ENCODE measurements around the gene MDGA2. TPM values are rescaled to one million over a fixed set of nuclear protein-coding genes. Genes with fewer than 3 reads are reported as not detected.

Gene MDGA2
- total RNA-seq, 1 experiment from 2014 or later: not detected

DNA sequence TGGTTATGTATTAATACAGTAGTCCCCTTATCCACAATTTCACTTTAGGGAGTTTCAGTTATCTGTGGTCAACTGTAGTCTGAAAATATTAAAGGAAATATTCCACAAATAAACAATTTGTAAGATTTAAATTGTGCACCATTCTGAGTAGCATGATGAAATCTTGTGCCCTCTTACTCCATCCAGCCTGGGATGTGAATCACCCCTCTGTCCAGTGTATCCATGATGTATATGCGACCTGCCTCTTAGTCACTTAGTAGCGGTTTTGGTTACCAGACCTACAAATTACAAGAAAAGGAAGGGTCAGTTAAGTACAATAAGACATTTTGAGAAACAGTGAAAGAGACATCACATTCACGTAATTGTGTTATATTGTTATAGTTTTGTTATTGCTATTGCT is 39.9 kb upstream of the MDGA2 start:
- Histone ChIP-seq H3K9me2 (ENCODE audit: insufficient read depth) (no peaks in the 10 kb centered on the region), H3F3A (ENCODE audit: insufficient read depth, low read depth) (no peaks in the 10 kb centered on the region), H3K79me2 (ENCODE audit: low read depth) (no peaks in the 10 kb centered on the region), H3K36me3 (ENCODE audit: low read depth) (no peaks in the 10 kb centered on the region), H3K27ac (0 out of 2 replicates have a peak overlapping the region, but pooled peaks have one; percentile 18), H3K27me3 (ENCODE audit: insufficient read depth, low read depth) (no peaks in the 10 kb centered on the region), H3K4me2 (no peak overlapping the region), H2AFZ (peak overlapping the region; percentile 61), H3K9me3 (ENCODE audit: insufficient read depth, low read depth) (no peaks in the 10 kb centered on the region), H3K4me1 (replicated peaks; ENCODE audit: insufficient read depth) (peaks cover 2% of the 10 kb centered on the region; the same call in 1 of the 2 replicates), H4K20me1 (ENCODE audit: insufficient read depth) (no peaks in the 10 kb centered on the region), H3K4me3 (no peak overlapping the region)
- POLR2A ChIA-PET (ENCODE audit: unreplicated experiment): no interaction called here
- BruUV-seq (replicated peaks): no TSS peak
- TF ChIP-seq, protein P1, sequence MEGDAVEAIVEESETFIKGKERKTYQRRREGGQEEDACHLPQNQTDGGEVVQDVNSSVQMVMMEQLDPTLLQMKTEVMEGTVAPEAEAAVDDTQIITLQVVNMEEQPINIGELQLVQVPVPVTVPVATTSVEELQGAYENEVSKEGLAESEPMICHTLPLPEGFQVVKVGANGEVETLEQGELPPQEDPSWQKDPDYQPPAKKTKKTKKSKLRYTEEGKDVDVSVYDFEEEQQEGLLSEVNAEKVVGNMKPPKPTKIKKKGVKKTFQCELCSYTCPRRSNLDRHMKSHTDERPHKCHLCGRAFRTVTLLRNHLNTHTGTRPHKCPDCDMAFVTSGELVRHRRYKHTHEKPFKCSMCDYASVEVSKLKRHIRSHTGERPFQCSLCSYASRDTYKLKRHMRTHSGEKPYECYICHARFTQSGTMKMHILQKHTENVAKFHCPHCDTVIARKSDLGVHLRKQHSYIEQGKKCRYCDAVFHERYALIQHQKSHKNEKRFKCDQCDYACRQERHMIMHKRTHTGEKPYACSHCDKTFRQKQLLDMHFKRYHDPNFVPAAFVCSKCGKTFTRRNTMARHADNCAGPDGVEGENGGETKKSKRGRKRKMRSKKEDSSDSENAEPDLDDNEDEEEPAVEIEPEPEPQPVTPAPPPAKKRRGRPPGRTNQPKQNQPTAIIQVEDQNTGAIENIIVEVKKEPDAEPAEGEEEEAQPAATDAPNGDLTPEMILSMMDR (conservative IDR thresholded peaks at IDR 0.05): no peak
- no peak for TF ChIP-seq EZH2 (IDR thresholded peaks at IDR 0.05; ENCODE audit: low read depth)
- no peak for DNase-seq
- CTCF ChIA-PET: no interaction called here
- intact Hi-C loops (cut with micrococcal nuclease; ENCODE audit: unreplicated experiment): no loop called here

GRCh38 chr14:47710581-47710980 is 35.2 kb upstream of the MDGA2 start:
- POLR2A ChIA-PET (ENCODE audit: unreplicated experiment): no interaction called here
- BruUV-seq (replicated peaks): no TSS peak

DNA sequence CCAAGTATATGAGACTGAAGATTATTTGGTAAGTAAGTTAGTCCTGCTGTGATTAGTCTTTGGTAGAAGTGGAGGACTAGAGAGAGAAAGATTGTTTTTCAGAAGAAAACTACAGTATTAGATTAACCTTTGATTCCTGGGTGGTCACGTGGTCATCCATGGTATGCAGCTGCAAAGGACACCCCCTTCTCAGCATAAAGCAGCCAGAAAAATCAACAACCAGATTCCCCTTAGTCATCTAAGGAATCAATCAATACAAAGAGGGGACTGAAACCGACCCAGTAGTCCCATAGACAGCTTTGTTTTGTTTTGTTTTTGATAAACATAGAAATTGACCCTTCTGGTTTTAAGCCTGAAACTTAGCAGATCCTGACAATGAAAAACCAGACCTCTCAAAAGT is 30.3 kb upstream of the MDGA2 start:
- BruUV-seq (replicated peaks): no TSS peak
- intact Hi-C loops (cut with micrococcal nuclease; ENCODE audit: unreplicated experiment): no loop called here
- H3K9me2 ChIP-seq (ENCODE audit: insufficient read depth): no peaks in the 10 kb centered on the region; the same call in 1 of the 2 replicates
- H2AFZ ChIP-seq: no peak overlapping the region
- H3K27ac ChIP-seq: no peak overlapping the region
- no peaks in the 10 kb centered on the region for H3K79me2 ChIP-seq (ENCODE audit: low read depth)
- TF ChIP-seq, protein P1 (conservative IDR thresholded peaks at IDR 0.05): no peak
- no peak for TF ChIP-seq EZH2 (IDR thresholded peaks at IDR 0.05; ENCODE audit: low read depth)
- ChIA-PET POLR2A (ENCODE audit: unreplicated experiment) (no interaction called here), CTCF (no interaction called here)
- no peak overlapping the region for H3K4me2 ChIP-seq
- no peaks in the 10 kb centered on the region for H3F3A ChIP-seq (ENCODE audit: insufficient read depth, low read depth)
- no peak for DNase-seq
- H3K27me3 ChIP-seq (ENCODE audit: insufficient read depth, low read depth): no peaks in the 10 kb centered on the region
- peaks cover 5% of the 10 kb centered on the region; the same call in 1 of the 2 replicates for H3K4me1 ChIP-seq (replicated peaks; ENCODE audit: insufficient read depth)
- H3K9me3 ChIP-seq (ENCODE audit: insufficient read depth, low read depth): no peaks in the 10 kb centered on the region
- no peak overlapping the region for H3K4me3 ChIP-seq
- H3K36me3 ChIP-seq (ENCODE audit: low read depth): no peaks in the 10 kb centered on the region
- H4K20me1 ChIP-seq (ENCODE audit: insufficient read depth): no peaks in the 10 kb centered on the region

More at GRCh38 chr14:47710581-47710980, 35.2 kb upstream of the MDGA2 start:
- Histone ChIP-seq H2AFZ (no peak overlapping the region; the same call in 1 of the 2 replicates), H3K4me1 (replicated peaks; ENCODE audit: insufficient read depth) (peaks cover 5% of the 10 kb centered on the region; the same call in 1 of the 2 replicates), H3K4me2 (no peak overlapping the region), H3K27me3 (ENCODE audit: insufficient read depth, low read depth) (no peaks in the 10 kb centered on the region), H3K9me3 (ENCODE audit: insufficient read depth, low read depth) (no peaks in the 10 kb centered on the region), H4K20me1 (ENCODE audit: insufficient read depth) (no peaks in the 10 kb centered on the region), H3K9me2 (ENCODE audit: insufficient read depth) (no peaks in the 10 kb centered on the region; the same call in 1 of the 2 replicates), H3K27ac (peak overlapping the region; percentile 27; the same call in 1 of the 2 replicates), H3F3A (ENCODE audit: insufficient read depth, low read depth) (no peaks in the 10 kb centered on the region), H3K4me3 (no peak overlapping the region), H3K79me2 (ENCODE audit: low read depth) (no peaks in the 10 kb centered on the region), H3K36me3 (ENCODE audit: low read depth) (no peaks in the 10 kb centered on the region)
- CTCF ChIA-PET: no interaction called here
- peak in 1 of 2 experiments; percentile 63 for DNase-seq
- intact Hi-C loops (cut with micrococcal nuclease; ENCODE audit: unreplicated experiment): no loop called here
- no peak for TF ChIP-seq EZH2 (IDR thresholded peaks at IDR 0.05; ENCODE audit: low read depth)
- TF ChIP-seq, protein P1 (conservative IDR thresholded peaks at IDR 0.05): no peak
